ENCODE results near the gene TRIM25.
"Not testable (repeated sequence)": the region's sequence is repeated elsewhere in the genome, so short reads cannot be mapped to it uniquely, and the experiment has no call there.

The TRIM25 gene, protein sequence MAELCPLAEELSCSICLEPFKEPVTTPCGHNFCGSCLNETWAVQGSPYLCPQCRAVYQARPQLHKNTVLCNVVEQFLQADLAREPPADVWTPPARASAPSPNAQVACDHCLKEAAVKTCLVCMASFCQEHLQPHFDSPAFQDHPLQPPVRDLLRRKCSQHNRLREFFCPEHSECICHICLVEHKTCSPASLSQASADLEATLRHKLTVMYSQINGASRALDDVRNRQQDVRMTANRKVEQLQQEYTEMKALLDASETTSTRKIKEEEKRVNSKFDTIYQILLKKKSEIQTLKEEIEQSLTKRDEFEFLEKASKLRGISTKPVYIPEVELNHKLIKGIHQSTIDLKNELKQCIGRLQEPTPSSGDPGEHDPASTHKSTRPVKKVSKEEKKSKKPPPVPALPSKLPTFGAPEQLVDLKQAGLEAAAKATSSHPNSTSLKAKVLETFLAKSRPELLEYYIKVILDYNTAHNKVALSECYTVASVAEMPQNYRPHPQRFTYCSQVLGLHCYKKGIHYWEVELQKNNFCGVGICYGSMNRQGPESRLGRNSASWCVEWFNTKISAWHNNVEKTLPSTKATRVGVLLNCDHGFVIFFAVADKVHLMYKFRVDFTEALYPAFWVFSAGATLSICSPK

DNA sequence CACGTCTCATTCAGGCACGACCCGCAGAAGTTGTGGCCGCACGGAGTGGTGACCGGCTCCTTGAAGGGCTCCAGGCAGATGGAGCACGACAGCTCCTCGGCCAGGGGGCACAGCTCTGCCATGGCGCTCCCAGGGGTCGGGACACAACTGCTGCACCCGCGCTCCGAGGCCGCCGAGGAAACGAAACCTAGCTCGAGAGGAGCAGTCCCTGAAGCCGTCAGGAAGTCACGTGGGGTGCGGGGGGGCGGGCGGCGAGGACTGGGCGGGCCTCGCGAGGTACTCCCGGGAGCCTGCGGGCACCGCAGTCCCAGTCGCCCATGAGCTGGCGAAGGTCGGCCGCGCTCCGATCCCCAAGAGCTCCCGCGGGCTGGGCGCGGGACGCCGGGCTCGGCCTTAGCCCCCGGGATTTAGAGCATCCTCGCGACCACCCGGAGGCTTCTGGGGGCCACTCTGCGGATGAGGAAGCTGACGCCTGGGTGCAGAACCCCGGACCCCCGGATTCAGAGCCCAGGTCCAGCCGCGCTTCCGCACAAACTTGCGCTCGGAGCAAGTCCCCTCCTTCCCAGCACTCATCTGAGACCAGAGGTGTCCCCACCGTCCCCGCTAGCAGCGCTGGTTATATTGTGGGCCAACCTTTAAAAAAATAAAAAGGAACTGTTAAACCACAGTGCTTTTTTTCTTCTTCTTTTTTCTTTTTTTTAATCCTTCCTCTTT, at the start of gene TRIM25:
TRIM25 (minus strand) TSS at position 183 of the 714 bp plus-strand sequence; CDS start at position 122, 61 bp downstream.
- DNase-seq = peak; percentile 91

DNA sequence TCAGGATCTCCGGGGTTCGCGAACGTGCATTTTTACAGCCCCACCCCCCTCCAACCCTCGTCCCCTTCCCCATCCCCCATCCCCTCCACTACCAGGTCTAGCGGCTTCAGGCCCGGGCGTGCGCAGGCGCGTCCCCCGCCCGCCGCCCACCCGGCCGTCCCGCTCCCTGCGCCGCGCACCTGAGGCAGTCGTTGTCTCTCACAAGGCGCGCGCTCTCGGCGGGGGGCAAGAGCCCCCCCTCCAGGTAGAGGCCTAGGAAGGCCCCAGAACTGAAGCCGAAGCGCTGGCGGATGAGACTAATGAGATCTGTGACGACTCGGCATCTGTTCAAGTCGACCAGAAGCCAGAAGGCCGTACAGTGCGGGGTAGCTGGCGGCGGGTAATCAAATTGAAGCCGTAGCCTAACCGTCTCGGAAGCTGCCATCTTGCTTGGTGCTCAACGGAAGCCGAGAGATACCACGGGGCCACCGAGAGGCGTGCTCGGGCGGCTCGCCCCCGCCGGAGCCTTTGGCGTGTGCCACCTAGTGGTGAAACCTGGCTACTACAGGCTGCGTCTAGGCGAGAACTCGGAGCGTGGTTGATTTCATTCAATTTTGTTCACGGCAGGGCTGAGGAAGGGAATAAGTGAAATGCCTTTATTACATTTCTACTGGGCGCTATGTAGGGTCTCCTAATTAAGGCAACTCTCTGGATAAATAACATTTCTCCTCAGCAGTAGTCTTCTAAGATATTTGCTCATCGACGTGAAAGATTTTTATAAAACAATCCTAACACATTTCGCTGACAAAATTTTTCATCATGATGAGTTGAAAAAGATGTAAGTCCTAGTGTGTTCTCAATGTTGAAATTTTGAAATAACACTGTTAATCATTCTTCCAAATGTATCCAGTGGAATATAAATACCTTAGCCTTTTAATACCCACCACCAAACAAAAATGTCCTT, 47.0 kb upstream of the TRIM25 start, which contains the start of gene COIL:
COIL (minus strand) TSS at position 455 of the 943 bp plus-strand sequence; CDS start at position 424, 31 bp downstream.
- peak; percentile 93 for DNase-seq

DNA sequence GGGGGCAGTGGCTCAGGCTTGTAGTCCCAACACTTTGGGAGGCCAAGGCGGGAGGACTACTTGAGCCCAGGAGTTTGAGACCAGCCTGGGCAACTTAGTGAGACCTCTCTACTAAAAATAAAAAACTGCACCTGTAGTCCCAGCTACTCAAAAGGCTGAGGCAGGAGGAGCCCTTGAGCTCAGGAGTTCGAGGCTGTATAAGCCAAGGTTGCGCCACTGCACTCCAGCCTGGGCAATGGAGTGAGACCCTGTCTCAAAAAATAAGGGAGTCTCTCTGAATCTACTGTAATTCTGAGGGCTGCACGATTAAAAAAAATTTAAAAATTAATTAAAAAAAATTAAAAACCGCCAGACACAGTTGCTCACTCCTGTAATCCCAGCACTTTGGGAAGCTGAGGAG, 43.1 kb upstream of the TRIM25 start:
- DNase-seq = no peak

DNA sequence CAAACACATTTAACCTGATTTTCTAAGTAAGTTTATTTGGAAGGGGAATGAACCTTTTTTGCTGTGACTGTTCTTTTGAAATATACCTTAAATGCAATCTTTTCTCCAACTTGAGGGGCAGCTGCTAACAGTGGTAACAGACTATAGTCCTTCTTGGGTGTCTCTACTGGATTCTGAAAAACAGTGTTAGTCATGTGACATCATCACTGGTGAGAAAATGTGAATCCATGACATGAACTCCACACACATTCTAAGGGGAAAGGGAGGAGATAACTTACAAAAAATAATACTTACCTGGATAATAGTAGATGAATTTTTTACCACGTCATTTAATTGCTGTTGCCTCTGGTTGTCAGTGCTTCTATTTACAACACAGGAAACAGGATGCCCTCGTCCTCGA, 35.7 kb upstream of the TRIM25 start:
- no peak for DNase-seq

DNA sequence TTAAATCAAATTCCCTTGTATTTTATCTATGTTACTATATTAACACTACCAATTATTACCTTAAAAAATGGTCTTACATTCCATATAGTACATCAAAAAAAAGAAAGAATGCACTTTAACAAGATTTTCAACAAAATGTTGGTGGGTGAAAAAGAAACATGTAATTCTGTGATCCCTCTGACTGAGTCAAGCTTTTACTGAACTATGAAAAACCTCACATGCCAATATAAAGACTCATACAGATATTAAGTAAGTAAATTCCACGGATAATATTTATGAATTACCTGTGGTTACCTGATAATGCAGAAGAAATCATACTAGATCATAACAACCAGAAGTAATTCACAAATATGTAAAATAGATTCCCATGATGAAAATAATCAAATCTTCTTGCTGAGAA, 34.6 kb upstream of the TRIM25 start:
- DNase-seq = no peak

DNA sequence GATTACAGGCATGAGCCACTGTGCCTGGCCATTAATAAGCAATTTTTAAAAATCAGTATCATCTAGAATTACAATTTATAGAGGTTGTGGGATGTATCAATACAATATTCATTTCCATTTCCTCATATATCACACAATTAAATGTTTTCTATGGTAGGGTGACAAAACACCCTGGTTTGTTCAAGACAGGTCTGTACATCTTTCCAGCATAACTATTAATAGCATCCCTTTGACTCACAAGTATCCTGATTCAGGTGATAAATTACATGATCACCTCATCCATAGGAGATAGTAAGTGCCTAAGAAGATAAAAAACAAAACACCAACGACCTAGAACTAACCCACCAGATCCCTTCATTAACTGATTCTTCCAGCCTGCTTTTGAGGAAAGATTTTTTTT, 33.9 kb upstream of the TRIM25 start:
- no peak for DNase-seq

DNA sequence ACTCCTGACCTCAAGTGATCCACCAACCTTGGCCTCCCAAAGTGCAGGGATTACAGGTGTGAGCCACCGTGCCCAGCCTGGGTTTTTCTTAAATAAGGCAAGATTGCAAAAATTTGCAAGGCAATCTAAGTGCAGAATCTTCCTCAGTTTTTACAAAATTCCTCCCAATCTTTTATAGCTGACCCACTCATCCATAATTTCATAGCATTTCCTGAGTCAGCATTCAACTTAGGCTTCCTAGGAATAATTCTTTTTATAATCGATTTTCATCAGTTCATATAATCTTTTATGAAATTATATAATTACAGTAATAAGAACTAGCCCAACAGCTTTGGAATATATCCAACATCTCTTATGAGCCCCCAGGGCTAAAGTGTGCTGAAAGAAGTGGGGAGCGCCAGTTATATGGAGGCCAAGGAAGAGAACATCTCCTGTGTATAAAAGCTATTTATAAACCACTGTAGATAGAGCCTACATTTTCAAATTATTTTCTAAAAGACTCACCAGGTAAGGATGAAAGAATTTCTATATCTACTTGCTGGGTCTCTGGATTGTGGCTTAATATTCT, 32.2 kb upstream of the TRIM25 start:
- no peak for DNase-seq

DNA sequence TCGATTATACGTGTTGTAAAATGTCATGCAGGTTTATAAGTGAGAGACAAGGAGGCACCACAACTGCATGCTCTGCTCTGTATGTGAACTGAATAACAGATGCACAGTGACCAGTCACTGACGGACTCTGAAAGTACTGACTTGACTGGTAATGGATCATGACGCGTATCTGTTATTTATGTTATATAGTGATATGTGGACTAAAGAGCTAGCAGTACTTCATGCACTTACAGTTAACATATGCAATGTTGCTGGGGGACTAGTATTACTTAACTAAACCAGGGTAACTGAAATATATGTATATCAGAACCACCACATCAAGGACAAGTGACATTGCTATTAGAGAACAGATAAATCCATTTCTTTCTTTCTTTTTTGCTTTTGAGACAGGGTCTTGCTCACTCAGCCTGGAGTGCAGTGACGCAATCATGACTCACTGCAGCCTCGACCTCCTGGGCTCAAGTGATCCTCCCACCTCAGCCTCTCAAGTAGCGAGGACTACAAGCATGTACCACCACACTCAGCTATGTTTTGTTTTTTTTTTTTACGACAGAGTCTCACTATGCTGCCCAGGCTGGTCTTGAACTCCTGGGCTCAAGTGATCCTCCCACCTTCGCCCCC, 29.8 kb upstream of the TRIM25 start:
- DNase-seq = no peak

DNA sequence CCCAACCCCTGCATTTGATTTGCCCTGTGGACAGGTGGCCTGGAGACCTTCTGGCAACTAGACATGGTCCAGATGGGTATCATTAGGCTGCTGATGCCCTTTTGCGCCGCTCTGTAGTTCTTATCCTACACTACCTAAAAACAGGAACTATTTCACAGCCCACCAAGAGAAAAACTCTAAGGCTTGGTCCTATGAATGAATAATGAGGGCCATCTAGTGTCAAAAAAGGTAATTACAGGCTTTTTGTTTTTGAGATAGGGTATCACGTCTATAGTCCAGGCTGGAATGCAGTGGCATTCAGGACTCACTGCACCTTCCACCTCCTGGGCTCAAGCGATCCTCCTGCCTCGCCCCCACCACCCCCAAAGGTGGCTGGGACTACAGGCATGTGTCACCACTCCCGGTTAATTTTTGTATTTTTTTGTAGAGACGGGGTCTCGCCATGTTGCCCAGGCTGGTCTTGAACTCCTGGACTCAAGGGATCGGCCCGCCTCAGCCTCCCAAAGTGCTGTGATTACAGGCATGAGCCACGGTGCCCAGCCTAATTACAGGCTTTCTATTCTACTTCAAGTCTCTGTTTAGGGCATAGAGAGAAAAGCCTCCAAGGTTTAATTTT, 26.1 kb upstream of the TRIM25 start:
- DNase-seq = no peak

DNA sequence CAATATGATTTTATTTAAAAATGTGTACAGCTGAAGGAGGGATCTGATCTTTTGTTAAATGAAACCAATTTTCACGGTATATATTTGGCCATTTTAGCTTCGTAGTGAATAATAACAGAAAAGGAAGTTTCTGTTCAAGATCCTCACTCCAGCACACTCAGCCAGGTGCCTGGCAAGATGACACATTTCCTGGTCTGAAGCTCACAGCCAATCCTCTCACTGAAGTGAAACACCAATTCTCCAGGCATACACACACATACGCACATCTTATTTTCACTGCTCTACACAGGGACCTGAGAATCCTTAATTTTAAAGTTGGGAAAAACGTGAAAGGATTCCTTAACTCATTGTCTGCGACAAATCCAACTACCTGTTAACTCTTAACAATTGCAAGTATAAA, 24.4 kb upstream of the TRIM25 start:
- DNase-seq = not testable (repeated sequence)

DNA sequence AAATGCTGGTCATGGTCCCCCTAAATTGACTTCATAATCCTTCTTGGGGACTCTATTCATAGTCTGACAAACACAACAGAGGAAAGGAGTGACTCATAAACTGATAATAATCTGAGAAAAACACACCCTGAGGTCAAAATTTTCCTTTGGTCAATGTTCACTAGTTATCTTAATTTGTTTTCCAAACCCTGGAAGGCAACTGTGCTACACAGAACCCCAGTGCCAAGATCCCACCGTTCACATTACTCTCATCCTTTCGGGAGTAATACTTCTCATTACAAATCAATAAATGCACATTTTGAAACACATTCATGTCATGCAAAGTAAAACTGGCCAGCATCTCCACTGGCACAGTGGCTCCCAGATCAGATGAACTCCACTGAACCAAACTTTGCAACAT, 23.8 kb upstream of the TRIM25 start:
- DNase-seq = no peak

DNA sequence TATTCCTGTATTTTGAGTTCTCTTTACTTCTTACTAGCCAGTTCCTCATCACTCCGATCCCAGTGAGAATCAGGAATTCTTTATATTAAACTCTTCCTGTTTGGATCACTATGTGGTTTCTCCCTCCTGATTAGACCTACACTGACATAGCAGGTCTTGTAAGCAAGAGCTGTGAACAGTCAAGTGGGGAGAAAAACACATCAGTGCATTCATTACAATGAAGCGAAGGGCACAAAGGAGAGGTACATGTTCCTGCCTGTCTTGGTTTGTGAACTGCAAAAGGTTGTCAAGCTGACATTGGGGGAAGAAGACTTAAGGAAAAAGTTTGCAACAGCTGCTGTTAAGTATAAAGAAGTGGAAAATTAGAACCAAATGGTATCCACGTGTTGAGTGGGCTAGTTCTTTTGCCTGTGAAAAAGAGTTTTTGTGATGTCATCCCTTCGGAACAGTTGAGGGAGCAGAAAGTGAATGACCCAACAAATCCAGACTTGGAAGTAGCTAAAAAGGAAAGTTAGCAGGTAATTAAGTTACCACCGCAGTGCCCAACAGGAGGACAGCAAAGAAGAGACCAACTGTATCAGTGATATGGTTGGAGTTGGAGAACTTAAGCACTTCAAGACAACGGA, 23.0 kb upstream of the TRIM25 start:
- DNase-seq = no peak

DNA sequence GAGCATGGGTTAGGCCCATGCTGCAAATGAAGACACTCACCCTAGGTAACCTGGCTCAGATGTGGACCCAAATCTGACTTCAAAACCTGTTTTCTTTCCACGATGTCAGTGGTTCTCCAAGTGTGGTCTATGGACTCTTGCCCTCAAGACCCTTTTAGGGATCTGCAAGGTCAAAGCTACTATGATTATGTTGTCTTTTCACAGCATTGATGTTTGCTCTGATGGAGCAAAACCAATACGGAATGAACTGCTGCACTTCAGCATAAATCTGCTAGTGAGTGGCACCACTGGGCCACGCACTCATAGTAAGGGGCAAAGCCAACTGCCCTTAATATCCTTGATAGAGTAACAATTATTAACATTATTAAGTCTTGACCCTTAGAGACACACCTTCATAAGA, 21.6 kb upstream of the TRIM25 start:
- no peak for DNase-seq

DNA sequence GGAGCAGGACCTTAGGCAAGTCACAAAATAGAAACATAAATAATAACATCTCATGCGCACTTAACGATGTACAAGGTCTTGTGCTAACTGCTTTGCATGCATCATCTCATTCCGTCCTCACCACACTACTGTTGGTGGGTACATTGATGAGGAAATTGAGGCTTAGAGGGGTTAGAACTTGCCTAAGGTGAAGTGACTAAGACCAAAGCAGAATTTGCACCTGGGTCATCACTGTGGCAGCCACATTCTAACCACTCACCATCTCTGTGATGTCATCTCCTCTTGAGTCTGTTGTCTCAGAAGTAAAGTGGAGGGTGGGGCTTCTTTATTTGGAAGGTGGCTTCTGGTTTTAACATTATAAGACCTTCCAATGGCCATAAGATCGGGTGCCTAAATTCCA, 20.4 kb upstream of the TRIM25 start:
- DNase-seq = no peak

DNA sequence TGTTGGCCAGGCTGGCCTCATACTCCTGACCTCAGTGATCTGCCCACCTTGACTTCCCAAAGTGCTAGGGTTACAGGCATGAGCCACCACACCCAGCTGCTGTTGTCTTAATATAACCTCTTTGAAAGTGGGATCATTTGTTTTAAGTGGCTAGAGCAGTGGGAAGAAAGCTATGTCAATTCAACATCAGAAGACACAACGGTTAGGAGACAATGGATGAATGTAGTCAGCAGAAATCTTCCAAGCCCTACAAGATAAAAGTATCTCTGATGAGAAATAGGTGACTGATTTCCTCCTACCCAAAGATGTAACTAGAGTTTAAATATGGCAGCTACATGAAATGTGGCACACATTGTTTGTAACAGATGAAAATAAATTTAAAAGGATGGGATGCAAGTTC, 20.0 kb upstream of the TRIM25 start:
- no peak for DNase-seq

DNA sequence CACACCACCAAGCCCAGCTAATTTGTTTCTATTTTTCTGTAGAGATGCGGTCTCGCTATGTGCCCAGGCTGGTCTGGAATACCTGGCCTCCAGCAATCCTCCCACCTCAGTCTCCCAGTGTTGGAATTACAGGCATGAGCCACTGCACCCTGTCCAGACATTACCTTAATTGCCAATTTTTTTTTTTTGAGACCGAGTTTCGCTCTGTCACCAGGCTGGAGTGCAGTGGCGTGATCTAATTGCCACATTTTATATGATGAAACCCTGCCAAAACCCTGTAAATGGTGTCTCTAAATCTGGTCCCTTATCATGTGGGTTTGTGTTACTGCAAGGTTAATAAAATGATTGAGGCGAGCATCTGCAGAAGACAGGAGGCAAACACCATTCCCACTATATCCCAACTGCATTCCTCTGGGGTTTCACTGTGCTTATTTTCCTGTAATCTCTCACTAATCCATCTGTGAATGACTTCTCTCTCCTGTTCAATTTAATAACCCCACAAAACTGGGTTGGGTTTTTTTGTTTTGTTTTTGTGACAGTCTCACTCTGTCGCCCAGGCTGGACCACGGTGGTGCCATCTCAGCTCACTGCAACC, 19.4 kb upstream of the TRIM25 start:
- DNase-seq = no peak

DNA sequence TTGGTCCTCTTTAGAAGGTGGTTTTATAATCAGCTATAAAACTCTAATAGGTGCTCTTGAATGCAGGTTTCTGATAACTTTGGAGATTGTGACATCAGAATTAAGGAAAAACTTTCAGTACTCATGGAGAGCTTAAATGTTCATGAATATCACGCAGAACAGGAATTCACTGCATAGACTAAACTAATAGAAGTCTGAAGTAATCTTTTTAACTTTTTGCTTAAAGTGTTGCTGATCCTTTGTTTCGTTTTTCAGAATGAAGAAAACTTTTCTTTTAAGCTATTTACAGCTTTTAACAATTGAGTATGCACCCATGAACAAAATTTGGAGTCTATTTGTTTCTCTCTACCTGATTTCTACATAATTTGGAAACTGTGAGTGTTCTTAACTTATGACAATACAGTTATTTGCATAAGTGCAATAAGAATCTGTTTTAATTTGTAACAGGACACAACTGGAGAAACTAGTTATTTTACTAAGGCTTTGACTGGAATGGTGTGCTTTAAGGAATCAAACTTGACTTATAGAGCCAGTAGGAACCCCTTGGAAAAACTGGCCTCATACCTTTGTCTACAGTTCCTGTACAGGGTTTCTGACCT, 17.0 kb upstream of the TRIM25 start:
- DNase-seq = no peak

DNA sequence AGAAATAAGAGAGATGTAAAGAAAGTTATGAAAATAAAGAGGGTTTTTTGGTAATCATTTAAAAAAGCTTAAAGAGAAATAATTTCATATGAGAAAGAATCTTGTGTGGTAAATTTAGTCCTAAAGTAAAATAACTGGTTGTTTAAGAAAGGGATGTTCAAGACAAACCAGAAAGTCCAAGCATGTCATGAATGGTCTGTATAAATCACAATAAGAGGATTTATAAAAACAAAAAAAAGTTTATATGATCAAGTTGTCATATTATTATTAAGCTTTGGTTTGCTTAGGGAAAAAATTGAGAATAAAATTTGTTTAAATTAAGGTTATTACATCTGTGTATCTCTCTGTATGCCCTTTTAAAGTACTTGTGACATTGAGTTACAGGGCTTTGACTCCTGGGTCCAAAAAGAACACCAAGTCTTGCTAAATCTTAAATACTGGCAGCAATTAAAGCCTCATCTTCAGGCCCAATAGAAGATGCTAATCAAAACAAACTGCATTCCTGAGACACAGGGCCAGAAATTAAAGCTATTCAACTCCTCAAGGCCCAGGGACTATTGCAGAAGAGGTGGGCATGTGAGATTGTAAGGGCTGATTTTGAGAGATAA, 15.6 kb upstream of the TRIM25 start:
- DNase-seq = no peak

DNA sequence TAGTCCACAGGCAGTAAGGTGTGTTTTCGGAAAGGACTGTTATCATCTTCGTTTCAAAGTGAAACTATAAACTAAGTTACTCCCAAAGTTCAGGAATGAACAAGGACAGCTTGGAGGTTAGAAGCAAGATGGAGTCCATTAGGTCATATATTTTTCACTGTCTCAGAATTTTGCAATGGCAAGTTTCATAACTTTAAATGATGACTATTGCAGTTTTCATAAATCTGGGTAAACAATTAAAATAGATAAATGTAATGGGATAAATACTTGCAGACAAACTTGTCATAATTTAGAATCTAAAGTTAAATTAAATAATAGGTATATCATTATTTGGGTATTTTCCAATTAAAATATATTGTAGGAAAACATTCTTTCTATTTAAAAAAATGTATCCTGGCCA, 14.7 kb upstream of the TRIM25 start:
- no peak for DNase-seq

DNA sequence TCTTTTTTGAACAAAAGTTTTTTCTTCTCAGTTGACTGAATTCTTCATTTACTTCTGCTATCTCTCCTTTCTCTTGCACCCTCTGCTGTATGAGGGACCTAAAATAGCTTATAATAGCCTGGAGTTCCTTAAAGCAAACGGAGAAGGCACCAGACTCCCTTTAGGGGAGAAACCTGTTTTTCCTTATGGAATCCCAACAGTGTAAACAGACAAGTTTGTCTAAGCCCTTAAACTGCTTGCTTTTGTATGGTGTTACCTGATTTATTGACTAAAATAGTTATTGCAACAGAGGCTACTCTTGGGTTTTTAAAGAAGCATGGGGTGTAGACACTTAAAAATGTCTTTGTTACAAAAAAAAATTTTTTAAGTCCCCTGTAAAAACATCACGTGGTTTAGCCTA, 12.9 kb upstream of the TRIM25 start:
- no peak for DNase-seq

Measured in right forelimb (tissue), 1 donor.